NCI-H2196 (cell line): ENCODE measurements around the gene NUDT16.
"Not testable (repeated sequence)": the region's sequence is repeated elsewhere in the genome, so short reads cannot be mapped to it uniquely, and the experiment has no call there.

Experiments used
- DNase-seq: peaks from one replicate; lab custom pipeline; 2025; ENCODE audit not compliant: unreplicated experiment; lab: John Stamatoyannopoulos, UW

Gene NUDT16

GRCh38 chr3:131380821-131381444 lies 641 bp upstream of the NUDT16 start:
- DNase-seq = not testable (repeated sequence)

- no peak for DNase-seq
Observed at GRCh38 chr3:131386429-131387165, 5.0 kb downstream of the NUDT16 start.

GRCh38 chr3:131387796-131388489 lies 6.4 kb downstream of the NUDT16 start:
- no peak for DNase-seq

- DNase-seq = no peak
Observed at GRCh38 chr3:131388490-131388799, 6.9 kb downstream of the NUDT16 start.

- no peak for DNase-seq
Observed at GRCh38 chr3:131390331-131390730, 8.8 kb downstream of the NUDT16 start.

GRCh38 chr3:131393051-131393450 lies 11.5 kb downstream of the NUDT16 start:
- no peak for DNase-seq

- no peak for DNase-seq
Observed at GRCh38 chr3:131393868-131394267, 12.3 kb downstream of the NUDT16 start.

GRCh38 chr3:131394400-131394799 lies 12.8 kb downstream of the NUDT16 start:
- DNase-seq = no peak

- no peak for DNase-seq
Observed at GRCh38 chr3:131396170-131396569, 14.6 kb downstream of the NUDT16 start.

- no peak for DNase-seq
Observed at GRCh38 chr3:131397889-131398288, 16.3 kb downstream of the NUDT16 start.

GRCh38 chr3:131401978-131402377 lies 20.4 kb downstream of the NUDT16 start:
- no peak for DNase-seq

- DNase-seq = no peak
Observed at GRCh38 chr3:131402391-131403039, 20.9 kb downstream of the NUDT16 start.

GRCh38 chr3:131403216-131403895 lies 21.8 kb downstream of the NUDT16 start:
- no peak for DNase-seq

- DNase-seq = no peak
Observed at GRCh38 chr3:131405411-131405810, 23.8 kb downstream of the NUDT16 start.

GRCh38 chr3:131406274-131406673 lies 24.7 kb downstream of the NUDT16 start:
- DNase-seq = no peak

GRCh38 chr3:131417751-131418150 lies 36.2 kb downstream of the NUDT16 start:
- no peak for DNase-seq

GRCh38 chr3:131421301-131421700 lies 39.7 kb downstream of the NUDT16 start:
- DNase-seq = no peak

- peak; percentile 22 for DNase-seq
Observed at GRCh38 chr3:131421957-131422498, 40.5 kb downstream of the NUDT16 start.

GRCh38 chr3:131427226-131427625 lies 45.7 kb downstream of the NUDT16 start:
- no peak for DNase-seq

- DNase-seq = no peak
Observed at GRCh38 chr3:131431754-131432153, 50.2 kb downstream of the NUDT16 start.

- DNase-seq = no peak
Observed at GRCh38 chr3:131432441-131432840, 50.9 kb downstream of the NUDT16 start.
